Measurements from ENCODE around the gene SCG2.

Gene SCG2

DNA sequence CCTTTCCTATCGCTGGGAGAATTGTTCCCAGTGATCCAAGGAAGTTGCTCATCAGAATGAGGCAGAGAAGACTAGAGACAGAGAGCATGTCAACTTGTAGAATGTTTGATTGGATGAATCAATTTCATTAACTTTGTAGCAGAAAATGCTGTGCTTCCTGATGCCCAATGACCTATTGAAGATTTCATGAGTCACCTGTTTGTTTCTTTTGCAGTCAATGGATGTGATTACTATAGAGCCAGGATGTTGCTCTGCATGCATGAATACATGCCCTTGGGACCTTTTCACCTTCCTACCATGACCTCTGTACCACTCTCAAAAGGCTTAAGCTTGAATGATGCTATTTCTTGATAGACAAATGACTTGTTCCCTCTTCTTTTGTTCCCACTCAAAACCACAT, 23.3 kb downstream of the SCG2 start:
- in situ Hi-C loops (cut with MboI; ENCODE audit: low sequenced_read_pairs), result no loop called here

DNA sequence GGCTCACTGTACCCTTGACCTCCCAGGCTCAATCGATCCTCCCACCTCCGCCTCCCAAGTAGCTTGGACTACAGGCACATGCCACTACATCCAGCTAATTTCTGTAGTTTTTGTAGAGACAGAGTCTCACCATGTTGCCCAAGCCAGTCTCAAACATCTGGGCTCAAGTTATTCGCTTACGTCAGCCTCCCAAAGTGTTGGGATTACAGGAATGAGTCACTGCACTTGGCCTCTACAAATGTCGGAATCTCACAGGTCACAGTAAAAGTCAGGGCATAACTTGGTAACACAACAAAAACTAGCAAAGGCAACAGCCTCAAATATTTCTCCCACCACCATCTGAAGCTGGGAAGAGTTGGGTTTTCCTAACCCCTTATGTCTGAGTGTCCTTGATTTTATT, 25.3 kb downstream of the SCG2 start:
- in situ Hi-C loops (cut with MboI; ENCODE audit: low sequenced_read_pairs), result no loop called here

DNA sequence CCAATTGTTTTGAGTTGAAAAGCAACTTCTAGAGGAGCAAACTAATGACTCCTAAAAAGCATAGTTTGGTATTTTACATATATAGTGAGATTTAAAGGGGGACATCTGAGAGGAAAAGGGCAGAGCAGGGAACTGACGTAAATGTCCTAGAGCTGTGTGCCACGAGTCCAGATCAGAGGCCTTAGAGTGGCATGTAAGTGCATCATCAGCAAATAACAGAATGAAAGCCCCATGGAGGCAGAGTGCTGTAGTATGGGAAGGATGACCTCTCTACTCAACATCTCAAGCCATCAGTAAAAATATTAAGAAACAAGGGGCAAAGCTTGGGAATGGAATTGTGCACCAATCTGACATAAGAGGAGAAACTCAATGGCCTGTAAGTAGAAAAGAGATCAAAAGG, 31.4 kb downstream of the SCG2 start:
- in situ Hi-C loops (cut with MboI; ENCODE audit: low sequenced_read_pairs), result no loop called here

DNA sequence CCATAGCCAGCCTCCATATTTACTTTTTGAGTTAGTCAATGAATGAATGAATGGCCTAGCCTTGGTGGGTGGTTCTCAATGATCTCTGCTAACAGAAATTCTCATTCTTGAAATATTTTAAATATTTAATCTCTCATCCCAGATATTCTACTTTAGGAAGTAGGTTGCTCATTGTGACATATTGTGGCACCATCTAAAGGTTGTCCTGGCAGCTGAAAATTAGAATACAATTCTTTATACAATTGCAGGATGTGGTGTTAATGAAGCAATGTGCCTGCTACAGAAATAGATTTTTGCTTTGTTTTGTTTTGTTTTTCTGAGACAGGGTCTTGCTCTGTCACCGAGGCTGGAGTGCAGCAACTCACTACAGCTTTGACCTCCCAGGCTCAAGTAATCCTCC, 35.8 kb downstream of the SCG2 start:
- in situ Hi-C loops (cut with MboI; ENCODE audit: low sequenced_read_pairs), result no loop called here

DNA sequence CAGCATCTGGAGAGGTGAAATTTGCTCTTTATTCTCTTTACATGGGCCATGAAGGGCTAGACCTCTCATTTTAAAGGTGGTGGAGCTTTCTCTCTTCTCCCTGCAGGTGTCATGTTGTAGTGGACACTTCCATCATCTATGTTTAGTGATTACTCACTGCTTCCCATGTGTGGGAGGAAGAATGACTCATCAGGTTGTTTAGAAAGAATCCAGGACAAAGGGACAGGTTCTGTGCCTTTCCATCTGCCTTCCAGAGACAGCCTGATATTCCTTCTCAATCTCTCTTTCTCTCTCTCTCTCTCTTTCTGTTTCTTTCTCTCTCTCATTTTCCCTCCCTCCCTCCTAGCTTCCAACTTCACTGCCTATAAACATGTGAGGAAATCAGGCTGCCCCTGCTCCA, 38.7 kb downstream of the SCG2 start:
- in situ Hi-C loops (cut with MboI; ENCODE audit: low sequenced_read_pairs), result no loop called here

DNA sequence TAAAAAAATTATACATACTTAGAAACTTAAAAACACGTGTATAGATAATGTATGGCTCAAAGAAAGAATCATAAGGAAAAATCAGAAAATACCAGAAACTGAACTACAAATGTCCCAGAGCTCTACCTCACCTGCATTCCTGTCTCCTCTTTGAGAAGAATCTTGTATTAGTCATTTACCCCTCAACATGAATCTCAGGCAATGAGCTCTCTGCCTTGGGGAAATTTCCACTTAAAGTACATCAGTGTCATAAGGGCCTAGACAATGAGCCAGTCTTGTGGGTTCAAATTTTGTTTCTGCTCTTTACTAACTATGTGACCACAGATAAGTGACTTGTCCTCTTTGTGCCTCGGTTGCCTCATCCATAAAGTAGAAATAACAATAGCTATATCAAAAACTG, 40.1 kb downstream of the SCG2 start:
- in situ Hi-C loops (cut with MboI; ENCODE audit: low sequenced_read_pairs), result no loop called here

DNA sequence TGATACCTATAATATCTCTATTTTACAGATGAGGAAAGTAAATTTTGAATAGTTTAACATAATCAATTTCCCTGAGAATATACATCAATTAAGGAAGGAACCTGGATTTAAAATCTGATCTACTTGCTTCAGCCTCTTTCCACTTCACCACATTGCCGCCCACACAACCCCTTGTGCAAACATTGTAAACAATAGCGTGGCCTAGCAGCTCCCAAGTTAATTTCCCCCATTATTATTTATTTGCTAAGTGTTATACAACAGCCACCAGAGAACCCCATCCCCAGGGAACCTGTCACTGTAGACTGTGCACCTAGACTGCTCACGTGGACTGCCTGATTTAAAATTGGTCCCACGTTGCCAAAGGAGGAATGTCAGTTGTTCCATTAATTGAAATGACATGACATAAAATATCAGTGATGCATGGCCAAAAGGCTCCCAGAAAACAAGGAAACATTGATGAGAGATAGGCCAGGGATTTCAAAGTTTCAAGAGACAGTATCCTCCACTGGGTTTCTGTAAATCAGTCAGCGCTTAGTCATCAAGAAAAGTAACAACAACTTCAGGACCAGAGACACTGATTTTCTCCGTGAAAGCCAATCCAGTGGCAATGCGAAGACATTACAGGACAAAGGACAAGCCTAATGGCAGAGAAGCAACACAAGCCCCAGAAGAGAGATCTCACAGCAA, 41.3 kb downstream of the SCG2 start:
- in situ Hi-C loops (cut with MboI; ENCODE audit: low sequenced_read_pairs), result no loop called here

DNA sequence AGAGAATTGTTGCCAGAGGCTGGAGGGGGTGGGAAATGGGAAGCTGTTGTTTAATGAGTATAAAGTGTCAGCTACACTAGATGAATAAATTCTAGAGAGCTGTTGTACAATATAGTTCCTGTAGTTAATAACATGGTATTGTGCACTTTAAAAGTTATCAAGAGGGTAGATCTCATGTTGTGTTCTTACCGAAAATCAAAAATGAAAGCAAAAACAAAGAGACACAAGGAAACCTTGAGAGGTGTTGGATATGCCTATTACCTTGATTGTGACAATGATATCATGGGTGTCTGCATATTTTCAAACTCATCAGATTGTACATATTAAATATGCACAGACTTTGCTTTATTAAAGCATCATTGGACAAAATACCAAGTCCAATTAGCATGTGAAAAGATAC, 43.2 kb downstream of the SCG2 start:
- in situ Hi-C loops (cut with MboI; ENCODE audit: low sequenced_read_pairs), result no loop called here

DNA sequence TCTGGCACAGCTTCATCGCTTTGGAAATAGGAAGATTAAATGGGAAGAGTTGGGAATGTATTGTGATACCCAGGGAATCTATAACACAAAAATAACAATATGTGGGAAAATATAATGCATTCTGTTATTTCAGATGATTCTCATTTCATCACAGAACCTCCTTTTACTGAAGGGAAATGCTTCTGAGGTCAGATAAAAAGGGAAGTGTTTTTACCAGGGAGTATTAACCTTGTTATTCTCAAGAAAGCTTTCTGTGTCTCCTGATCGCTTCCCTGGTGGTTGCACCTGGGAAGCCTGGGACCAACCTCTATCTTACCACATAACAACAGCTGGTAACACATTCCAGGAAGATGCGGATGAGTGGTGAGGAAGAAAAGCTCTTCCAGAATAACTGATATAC, 47.2 kb downstream of the SCG2 start:
- in situ Hi-C loops (cut with MboI; ENCODE audit: low sequenced_read_pairs), result no loop called here

DNA sequence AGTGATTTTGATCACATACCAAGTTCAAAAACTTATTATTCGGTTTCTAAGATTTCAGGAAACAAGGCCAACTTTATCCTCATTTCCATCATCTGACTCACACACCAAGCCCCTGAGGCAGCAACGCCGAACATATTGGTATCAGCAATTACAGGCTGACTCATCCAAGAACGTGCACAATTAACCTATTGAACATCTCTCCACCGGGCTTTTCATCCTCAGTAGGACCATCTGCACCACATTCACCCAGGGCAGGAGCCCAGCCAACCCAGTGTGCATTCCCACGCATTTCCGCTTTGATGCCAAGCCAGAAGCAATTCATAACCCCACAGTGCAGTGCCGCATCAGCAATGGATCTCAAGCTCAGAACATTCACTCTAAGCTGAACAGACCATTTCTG, 52.9 kb downstream of the SCG2 start:
- in situ Hi-C loops (cut with MboI; ENCODE audit: low sequenced_read_pairs), result no loop called here

DNA sequence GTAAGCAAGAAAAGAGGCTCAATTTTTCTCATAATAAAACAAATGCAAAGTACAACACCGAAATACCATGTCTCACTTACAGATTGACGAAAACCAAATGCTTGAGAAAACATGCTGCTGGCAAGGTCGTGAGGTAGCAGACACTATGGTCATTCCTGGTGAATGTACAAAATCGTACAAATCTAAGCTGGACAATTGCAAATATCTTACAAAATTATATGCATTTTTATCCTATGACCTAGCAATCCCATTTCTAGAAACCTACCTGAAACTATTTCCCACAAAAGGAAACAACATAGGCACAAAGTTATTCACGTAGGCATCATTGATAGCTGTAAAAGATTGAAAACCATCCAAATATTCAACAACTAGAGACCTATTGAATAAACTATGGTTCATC, 54.0 kb downstream of the SCG2 start:
- in situ Hi-C loops (cut with MboI; ENCODE audit: low sequenced_read_pairs), result no loop called here
